SH-SY5Y (cell line): ENCODE measurements around the gene NCK2.

ENCODE experiments used
- GATA2 ChIP-seq: IDR thresholded peaks from 2 replicates; pipeline ENCODE4 v1.6.1; 2011; ENCODE audit warnings: mild to moderate bottlenecking, low read depth, low read length
- GATA3 ChIP-seq: IDR thresholded peaks from 2 replicates; pipeline ENCODE4 v1.6.1; 2011; ENCODE audit warnings: low read depth, mild to moderate bottlenecking, low read length, moderate library complexity

- TF ChIP-seq GATA3 (no peak), GATA2 (no peak)
Observed at GRCh38 chr2:105882341-105882740, 137.6 kb downstream of the NCK2 start.
